ENCODE measurements around the gene IRF4.

IRF4 gene

DNA sequence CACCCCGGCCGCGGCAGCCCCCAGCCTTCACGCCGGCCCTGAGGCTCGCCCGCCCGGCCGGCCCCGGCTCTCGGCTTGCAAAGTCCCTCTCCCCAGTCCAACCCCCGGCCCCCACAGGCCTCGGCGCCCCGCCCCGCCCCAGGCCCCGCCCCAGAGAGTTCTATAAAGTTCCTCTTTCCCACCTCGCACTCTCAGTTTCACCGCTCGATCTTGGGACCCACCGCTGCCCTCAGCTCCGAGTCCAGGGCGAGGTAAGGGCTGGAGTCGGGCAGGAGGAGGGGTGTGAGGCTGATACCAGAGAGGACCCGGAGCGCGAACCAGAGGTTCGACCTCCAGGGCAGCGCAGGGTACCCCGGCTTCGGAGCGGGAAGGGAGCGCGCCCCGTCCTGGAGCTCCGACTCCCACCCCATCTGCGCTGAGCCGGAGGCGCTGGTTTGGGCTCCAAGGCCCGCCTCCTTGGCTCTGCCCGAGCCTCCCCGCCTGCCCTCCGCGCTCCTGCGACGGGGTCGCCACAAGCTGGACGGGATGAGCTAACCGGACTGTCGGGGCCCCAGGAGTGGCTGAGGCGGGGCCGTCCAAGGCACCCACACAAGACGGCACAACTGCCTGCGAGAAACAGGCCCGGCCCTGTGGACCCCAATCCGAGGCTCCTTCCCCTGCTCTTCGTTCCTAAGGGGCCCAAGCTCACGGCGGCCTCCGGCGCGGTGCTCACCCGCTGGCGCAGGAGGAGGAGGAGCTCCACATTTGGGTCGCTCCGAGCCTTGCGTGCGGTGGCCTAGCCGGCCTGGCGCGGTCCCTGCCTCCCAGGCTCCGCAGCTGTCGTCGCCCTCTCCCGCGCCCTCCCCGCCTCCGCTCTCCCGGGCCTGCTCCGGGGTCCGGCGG lies at the start of gene IRF4:
Gene IRF4, plus strand, starts transcription at position 194 of the 882 bp plus-strand sequence. CDS start 1,401 bp downstream, outside the sequence.
- peak; percentile 56 to 66 for DNase-seq (ENCODE audit: low read depth in 2 of 2, low spot score in 1 of 2)

DNA sequence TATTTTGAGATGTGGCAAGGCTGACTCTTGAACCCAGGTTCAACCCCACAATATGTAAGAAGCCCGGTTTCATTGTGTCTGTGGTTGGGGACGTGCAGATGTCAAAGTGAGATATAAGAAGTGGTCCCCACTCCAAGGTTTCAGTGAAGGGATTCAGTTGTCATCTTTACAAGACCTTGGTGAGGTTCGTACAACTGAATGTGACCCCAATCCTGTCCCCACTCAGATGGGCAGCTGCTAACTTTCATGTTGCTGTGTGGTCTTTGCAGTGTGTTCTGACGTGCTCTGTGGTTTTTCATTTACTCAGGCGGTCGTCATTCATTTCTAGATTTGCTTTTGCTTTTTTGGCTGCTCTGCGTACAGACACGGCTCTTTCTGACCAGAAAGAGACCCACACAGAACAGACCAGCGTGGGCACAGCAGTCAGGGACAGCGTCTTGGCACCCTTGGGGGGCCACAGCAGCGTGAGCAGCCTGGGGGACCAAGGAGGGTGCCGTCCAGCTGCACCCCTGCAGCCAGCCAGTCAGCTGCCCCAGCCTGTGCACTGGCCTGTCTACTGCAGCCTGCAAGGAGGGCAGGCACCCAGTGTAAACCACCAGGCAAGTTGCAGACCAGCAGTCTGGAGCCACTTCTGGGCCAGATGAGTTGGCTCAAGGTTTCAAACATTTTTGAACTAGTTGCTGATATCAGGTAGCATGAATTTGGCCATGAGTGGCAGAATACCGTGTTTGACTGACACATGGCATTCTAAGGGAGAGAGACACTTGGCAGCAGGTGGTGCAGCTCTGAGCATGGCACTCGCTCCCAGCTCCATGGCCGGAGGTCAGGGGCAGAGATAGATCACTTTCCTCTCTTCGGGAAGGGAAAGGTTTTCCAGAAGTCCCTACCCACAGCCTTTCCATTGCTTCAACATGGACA lies 49.4 kb upstream of the IRF4 start:
- DNase-seq (ENCODE audit: low read depth in 2 of 2, low spot score in 1 of 2): no peak

DNA sequence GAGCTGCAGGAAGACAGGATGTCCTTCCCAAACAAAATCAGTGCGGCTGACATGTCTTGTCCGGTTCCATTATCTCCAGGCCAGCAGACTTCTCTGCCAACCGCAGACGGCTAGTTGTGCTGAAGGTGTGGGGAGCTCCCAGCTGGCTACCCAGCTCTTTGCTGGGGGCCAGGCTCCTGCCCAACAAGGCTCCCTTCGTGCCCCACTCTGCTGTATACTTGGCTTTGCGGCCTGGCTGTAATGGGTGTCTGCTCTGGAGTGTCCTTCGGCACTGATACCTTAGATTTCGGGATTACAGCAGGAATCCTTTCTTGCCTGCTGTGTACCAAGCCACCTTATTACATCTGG lies 48.7 kb upstream of the IRF4 start:
- no peak for DNase-seq (ENCODE audit: low read depth in 2 of 2, low spot score in 1 of 2)

DNA sequence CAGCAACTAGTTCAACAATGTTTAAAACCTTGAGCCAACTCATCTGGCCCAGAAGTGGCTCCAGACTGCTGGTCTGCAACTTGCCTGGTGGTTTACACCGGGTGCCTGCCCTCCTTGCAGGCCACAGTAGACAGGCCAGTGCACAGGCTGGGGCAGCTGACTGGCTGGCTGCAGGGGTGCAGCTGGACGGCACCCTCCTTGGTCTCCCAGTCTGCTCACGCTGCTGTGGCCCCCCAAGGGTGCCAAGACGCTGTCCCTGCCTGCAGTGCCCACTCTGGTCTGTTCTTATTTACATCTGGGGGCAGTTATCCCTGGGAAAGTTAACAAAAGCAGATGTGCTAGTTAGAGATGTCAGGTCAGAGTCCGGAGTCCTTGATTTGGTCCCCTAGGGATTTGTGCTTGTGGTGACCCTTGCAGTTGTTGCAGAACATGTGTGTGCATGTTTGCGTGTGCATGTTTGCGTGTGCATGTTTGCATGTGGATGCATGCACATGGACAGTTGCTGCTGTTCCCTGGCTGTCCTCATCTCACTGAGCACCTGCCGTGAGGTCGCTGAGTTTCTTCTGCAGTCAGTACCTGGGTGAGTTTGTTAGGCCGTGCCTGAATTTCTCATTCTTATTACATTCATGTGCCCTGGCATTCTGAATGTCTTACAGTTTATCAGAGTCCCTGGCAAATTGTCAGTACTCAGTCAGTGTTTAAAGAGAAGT lies 48.2 kb upstream of the IRF4 start:
- DNase-seq (ENCODE audit: low read depth in 2 of 2, low spot score in 1 of 2): no peak

DNA sequence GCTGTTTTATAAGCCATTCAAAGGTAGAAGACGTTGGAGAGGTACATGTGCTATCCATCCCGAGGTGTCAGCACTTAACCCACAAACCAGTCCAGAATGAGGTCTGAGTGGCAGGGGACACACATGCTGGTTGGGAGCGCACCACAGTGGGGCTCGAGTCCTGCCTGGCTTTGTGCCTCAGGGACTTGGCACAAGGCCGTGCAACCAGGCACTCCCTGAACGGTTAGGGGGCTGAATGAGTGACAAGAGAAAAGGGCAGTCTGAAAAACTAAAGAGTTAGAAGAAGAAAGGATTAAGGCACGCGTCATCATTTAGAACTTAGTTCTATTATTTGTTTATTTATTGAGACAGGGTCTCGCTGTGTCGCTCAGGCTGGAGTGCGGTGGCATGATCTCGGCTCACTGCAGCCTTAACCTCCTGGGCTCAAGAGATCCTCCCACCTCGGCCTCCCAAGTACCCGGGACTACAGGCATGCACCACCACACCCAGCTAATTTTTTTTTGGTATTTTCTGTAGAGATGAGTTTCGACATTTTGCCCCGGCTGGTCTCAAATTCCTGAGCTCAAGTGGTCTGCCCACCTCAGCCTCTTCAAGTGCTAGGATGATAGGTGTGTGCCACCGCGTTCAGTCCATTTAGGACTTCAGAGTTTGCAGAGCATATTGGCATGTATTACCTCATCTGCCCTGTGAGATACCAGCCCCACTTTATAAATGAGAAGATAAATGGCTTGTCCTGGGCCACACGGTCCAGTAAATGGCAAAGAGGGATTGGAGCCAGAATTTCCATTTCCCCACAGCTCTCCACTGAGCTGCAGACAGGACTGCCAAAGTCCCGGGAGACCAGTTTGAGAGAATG lies 47.4 kb upstream of the IRF4 start:
- no peak for DNase-seq (ENCODE audit: low read depth in 2 of 2, low spot score in 1 of 2)

DNA sequence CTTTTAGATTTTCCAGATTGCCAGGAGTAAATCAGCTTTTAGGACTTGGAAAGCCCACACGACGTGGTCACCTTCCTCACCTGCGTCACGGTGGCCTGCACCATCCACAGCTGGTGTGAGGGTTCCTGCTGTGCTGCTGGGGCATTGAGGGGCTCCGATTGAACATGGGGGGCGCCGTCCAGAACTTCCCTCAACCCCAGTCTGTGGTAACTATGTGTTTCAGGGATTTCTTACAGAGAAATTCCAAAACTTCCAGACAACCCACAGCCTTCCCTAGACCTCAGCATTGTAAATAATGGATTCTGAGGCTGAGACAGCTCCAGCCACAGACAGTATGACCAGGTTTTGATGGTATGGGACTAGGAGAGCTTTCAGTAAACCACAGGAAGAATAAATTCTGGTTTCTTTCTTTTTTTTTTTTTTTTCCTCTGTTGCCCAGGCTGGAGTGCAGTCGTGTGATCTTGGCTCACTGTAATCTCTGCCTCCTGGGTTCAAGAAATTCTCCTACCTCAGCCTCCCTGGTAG lies 46.7 kb upstream of the IRF4 start:
- DNase-seq (ENCODE audit: low read depth in 2 of 2, low spot score in 1 of 2): no peak

DNA sequence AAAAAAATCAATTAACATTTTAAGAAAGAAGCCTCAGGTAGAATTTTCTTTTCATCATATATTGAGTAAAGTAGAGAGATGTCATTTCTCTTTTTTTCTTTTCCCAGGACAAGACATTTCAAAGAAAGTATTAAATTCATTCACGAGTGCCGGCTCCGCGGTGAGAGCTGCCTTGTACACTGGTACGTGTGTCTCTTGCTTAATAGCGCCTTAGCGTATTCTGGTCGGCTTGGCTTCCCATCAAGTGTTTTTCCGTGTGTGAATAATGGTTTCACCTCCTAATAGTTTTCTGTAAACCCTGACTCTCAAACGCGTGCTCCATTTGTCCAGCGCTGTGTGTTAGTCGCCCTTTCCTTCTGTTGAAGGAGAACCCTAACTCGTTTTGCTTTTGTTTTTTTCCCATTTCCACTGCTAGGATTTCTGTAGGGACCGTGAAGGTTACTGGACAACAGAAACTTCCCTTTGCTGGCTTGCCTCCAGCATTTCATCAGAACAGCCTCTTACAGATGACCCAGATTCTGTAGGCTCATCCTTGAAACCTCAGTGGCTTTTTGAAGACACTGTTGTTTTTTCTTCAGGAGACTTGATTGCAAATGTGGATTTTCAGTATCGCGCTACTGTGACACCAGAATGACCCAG lies 45.7 kb upstream of the IRF4 start:
- DNase-seq (ENCODE audit: low read depth in 2 of 2, low spot score in 1 of 2): no peak

DNA sequence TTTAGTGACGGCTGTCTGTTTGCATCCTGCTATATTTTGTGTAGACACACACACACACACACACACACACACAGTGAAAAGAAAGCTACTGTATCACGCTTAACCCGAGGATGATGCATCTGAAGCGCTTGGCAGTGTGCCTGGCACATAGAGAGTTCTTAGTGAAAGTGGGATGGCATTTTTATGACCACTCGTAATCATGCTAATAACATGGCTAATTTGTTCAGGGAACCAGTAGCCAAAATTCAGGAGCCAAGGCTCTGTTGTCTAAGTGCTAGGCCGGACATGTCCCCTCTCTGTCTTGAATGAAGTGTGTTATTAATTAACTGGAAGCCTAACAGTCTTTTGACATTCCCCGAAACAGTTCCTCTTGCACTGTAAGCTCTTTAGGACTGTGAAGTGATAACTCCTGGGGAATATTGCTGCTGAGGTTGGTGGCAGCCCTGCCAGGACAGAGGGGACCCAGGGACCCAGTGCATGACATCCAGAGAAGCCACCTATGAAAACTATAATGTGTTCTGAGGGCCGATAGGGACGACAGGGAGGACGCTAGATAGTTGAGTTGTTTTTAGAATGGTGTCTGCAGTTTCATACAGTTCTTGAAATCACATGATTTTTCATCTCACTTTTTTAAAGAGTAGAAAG lies 45.0 kb upstream of the IRF4 start:
- DNase-seq (ENCODE audit: low read depth in 2 of 2, low spot score in 1 of 2): no peak

DNA sequence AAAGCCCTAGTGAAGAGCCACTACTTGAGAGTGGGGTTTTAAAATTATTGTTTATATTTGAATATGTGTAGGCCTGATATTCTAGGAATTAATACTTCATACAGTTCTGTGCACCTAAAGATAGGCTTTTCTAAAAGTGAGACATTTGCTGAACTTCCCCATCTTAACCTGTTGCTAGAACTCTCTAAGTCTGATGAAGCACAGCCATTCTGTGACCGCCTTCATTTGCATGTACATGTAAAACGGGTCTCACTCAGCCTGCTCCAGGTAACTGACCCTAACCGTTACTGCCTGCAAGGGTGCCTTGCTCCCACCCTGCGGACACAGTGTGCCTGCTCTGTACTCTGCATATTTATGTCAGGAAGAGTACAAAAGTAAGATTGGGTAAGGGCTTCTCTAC lies 44.3 kb upstream of the IRF4 start:
- DNase-seq (ENCODE audit: low read depth in 2 of 2, low spot score in 1 of 2): no peak

DNA sequence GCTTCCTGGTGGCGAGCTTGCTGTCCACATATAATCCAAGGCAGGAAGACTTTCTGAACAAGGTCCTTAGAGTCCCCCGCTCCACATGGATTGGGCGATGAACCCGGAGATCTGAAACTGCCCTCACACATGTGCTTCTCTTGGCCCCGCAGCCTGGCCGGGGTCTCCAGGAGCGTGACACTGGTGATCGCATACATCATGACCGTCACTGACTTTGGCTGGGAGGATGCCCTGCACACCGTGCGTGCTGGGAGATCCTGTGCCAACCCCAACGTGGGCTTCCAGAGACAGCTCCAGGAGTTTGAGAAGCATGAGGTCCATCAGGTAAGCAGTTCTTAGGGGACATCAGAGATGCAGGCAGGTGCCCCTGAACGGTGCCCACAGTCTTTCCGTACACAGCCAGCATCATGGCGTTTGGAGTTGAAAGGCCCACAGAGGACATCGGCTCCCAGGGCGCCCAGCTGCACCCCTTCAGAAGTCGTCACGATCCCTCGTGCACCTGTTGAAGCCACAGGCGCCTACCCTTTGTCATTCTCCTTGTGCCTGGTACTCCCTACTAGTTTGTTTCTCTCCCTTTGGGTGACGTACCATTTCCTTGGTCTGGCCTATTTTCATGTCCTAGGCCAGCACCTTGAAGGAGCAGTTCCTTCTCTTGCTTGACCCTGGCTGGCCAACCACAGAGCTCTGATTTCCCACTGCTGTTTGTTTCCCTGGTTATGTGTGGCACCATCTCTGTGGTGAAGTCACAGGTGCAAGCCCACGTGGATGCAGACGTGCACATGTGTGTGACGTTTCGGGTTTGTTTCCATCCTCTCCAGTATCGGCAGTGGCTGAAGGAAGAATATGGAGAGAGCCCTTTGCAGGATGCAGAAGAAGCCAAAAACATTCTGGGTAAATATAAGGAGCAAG lies 43.3 kb upstream of the IRF4 start:
- no peak for DNase-seq (ENCODE audit: low read depth in 2 of 2, low spot score in 1 of 2)

DNA sequence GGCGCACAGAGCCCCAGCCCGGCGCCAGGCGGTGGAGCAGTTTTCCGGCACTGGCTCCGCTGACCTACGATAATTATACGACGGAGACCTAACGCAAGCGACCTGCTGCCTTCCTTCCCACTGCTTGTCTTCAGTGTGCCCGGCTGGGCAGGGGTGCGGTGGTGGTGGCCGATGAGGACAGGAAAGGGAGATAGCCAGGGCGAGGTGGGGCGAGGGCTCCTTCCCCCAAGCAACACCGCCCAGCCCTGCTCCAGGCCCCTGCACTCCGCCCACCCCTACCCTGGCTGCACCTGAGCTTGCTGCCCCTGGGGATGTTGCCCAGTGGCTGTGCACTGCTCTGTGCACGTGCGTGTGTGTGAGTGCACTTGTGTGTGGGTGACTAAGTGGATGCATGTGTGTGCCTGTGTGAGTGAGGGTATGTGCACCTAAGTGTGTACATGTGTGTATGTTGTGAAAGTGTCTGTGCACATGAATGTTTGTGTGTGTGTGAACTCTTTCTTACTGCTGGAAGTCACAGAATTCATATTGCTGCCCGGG lies 42.6 kb upstream of the IRF4 start:
- DNase-seq (ENCODE audit: low read depth in 2 of 2, low spot score in 1 of 2): no peak

DNA sequence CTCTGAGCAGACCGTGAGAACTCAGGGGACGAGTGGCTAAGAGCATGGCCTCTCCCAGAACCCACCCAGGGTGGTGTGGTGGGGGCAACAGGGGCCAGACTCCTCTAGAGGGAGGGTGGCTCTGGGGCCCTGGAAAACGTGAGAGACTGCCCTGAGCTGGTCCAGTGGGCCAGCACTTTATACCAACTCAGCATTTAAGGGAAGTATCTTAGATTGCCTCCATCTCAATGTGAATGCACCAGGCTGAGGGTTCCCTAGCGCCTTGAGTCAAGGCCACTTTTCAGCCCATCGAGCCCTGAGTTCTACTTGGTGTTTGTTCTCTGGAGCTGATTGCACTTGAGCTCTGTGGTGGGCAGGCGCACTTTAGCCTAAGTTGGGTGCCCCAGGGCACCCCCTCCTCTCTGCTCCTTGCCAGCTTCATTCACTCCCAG lies 42.0 kb upstream of the IRF4 start:
- no peak for DNase-seq (ENCODE audit: low read depth in 2 of 2, low spot score in 1 of 2)

DNA sequence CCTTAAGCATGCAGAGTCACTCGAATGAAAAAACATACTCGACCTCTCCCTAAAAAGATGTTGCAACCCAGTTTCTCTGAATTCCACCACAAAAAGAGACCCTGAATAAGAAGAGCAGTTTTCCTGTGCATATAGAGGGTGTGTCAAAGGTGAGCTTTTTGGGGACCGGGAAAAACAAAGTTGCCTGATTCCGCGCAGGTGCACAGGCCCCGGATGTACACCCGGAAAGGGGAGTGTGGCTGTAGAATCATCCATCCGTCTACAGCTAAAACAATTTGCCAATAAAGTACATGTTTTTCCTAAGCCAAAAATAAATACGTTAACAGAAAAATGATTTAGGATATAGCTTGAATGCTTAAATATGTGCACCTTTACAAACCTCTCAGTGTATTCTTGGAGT lies 41.2 kb upstream of the IRF4 start:
- DNase-seq (ENCODE audit: low read depth in 2 of 2, low spot score in 1 of 2): no peak

DNA sequence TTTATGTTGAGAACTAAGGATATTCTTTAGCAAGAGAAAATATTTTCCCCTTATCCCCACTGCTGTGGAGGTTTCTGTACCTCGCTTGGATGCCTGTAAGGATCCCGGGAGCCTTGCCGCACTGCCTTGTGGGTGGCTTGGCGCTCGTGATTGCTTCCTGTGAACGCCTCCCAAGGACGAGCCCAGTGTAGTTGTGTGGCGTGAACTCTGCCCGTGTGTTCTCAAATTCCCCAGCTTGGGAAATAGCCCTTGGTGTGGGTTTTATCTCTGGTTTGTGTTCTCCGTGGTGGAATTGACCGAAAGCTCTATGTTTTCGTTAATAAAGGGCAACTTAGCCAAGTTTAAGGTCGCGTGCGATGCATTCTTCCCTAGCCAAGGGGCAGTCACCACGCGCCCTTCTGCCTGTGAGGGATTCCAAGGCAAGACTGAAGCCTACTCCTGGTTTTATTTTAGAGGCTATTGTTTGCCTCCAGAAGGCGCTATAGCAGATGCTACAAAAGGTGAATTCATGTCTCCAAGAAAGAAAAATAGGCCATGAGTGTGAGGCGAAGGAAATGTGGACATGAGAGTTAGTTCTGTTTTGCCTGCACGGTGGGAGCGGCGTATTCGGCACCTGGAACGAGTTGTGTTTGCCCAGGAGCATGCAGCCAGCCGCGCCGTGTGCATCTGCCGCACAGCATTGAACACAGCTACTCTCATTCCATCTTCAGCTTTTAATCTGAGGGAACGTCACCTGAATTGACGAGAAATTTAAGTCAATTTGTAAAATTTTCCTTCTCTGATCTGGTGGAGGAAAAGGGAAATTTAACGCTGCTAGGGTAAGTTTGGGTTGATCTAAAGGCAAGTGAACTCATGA lies 40.3 kb upstream of the IRF4 start:
- no peak for DNase-seq (ENCODE audit: low read depth in 2 of 2, low spot score in 1 of 2)

DNA sequence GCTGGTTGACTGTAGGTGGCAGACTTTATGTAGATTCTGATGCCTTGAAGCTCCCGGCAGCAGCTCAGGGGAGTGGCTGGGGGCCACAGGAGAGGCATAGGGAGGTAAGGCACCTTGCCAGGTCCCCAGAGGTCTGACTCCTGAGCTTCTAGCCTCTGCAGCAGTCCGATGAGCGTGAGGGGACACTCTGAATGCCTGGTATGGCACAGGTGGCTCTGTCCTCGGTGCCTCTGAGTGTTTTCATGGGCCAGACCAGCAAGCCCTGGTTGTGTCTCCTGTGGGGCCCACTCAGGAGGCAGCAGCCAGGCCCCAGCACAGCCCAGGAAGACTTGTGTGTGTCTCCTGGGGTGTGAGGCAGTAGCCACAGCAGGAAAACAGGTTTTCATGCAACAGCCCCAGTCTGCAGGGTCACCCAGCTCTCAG lies 39.7 kb upstream of the IRF4 start:
- no peak for DNase-seq (ENCODE audit: low read depth in 2 of 2, low spot score in 1 of 2)

DNA sequence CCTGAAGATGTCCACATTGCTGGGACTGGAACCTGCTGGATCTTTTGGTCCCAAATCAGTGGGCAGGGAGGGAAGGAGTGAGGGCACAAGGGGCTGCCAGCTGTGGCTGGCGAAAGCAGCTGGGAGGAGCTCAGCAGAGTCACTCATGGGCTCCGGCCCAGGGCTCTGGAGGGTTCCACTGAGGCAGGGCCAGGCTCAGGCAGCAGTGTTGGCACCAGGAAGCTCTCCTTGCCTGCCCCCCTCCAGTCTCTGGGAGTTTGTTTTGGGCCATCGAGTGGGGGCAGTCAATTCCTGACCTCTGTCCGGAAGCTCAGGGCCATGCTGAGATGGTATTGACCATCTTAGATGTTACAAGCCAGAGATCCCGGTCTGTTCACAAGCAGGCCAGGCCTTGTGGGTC lies 39.1 kb upstream of the IRF4 start:
- no peak for DNase-seq (ENCODE audit: low read depth in 2 of 2, low spot score in 1 of 2)

DNA sequence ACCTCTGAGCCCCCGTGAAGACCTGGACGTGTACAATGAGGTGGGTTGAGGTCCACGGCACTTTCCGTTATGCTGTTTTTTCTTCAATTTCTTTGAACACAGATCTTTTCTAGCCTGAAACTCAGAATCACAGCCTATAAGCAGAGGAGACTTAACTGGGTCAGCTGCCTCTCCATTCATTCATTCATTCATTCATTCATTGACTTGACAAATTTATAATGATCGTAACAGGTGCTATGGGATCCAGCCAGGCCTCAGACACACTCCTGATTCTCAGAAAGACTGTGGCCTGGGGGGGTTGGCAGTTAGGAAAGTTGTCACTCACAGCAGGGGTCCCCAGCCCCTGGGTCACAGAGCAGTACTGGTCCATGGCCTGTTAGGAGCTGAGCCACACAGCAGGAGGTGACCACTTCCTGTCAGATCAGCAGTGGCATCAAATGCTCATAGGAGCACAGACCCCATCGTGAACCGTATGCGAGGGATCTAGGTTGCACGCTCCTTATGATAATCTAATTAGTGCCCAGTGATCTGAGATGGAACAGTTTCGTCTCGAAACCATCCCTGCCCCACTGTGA lies 38.6 kb upstream of the IRF4 start:
- DNase-seq (ENCODE audit: low read depth in 2 of 2, low spot score in 1 of 2): no peak
